CD14-positive monocyte (primary cell): ENCODE measurements around the gene MPZL3. TPM values are rescaled to one million over a fixed set of nuclear protein-coding genes. Genes with fewer than 3 reads are reported as not detected.

ENCODE experiments used
- DNase-seq, 3 donors: peaks; one replicate each; pipeline ENCODE4 v3.0.0-alpha.2; 2011 to 2022
- H2AFZ ChIP-seq: 2 replicates; pipeline ENCODE4 v1.6.0; 2012; ENCODE audit warnings: mild to moderate bottlenecking, low read depth, low read length, inconsistent platforms; ENCODE audit not compliant: insufficient read depth, poor library complexity, severe bottlenecking
- H3K27ac ChIP-seq, 2 donors: 1 replicate in 1 of 2; 2 replicates in 1 of 2; pipeline ENCODE4 v1.5.1; 2012 to 2013; ENCODE audit warnings: low read length in 2 of 2, control low read depth in 1 of 2, inconsistent platforms in 1 of 2, low read depth in 1 of 2, mild to moderate bottlenecking in 1 of 2
- H3K27me3 ChIP-seq, 2 donors: one replicate each; pipeline versions ENCODE4 v1.6.0 to v1.6.1; 2011 to 2013; ENCODE audit warnings: low read length in 2 of 2; ENCODE audit not compliant: control insufficient read depth in 2 of 2, insufficient read depth in 2 of 2
- H3K36me3 ChIP-seq, 2 donors: replicated peaks in 1 of 2; 1 replicate in 1 of 2; 2 replicates in 1 of 2; pipeline versions ENCODE4 v1.5.1 to v1.6.1; 2012 to 2013; ENCODE audit warnings: low read length in 2 of 2, control low read depth in 1 of 2, inconsistent platforms in 1 of 2, mild to moderate bottlenecking in 1 of 2; ENCODE audit not compliant: insufficient read depth in 2 of 2, control insufficient read depth in 1 of 2
- H3K4me1 ChIP-seq, 2 donors: 1 replicate in 1 of 2; 2 replicates in 1 of 2; pipeline versions ENCODE4 v1.5.1 to v1.6.1; 2012 to 2013; ENCODE audit warnings: low read length in 2 of 2, control low read depth in 1 of 2, inconsistent platforms in 1 of 2, mild to moderate bottlenecking in 1 of 2, moderate library complexity in 1 of 2; ENCODE audit not compliant: insufficient read depth in 2 of 2, control insufficient read depth in 1 of 2
- H3K4me2 ChIP-seq: replicated peaks from 2 replicates; pipeline ENCODE3; 2012; ENCODE audit warnings: low read length, moderate library complexity, mild to moderate bottlenecking; ENCODE audit not compliant: poor library complexity, severe bottlenecking; ENCODE audit errors: extremely low read depth
- H3K4me3 ChIP-seq, 3 experiments: fragments of 200-600 bp in 1 of 3; sonication (generic) in 1 of 3; replicated peaks in 1 of 3; 1 replicate in 2 of 3; 2 replicates in 1 of 3; pipeline ENCODE4 v1.5.1; 2011 to 2013; ENCODE audit warnings: low read length in 3 of 3, mild to moderate bottlenecking in 3 of 3, control low read depth in 2 of 3, low read depth in 2 of 3, inconsistent platforms in 1 of 3, moderate library complexity in 1 of 3
- H3K79me2 ChIP-seq: 2 replicates; pipeline ENCODE4 v1.6.0; 2012; ENCODE audit warnings: mild to moderate bottlenecking, control low read depth, inconsistent platforms, low read length, moderate library complexity; ENCODE audit not compliant: insufficient read depth
- H3K9ac ChIP-seq: 2 replicates; pipeline ENCODE4 v1.6.0; 2017; ENCODE audit warnings: low read length, mild to moderate bottlenecking; ENCODE audit not compliant: insufficient read depth, poor library complexity, severe bottlenecking
- H3K9me3 ChIP-seq, 2 donors: replicated peaks in 1 of 2; 1 replicate in 1 of 2; 2 replicates in 1 of 2; pipeline versions ENCODE4 v1.5.1 to v1.6.1; 2012 to 2013; ENCODE audit warnings: low read length in 2 of 2, control low read depth in 1 of 2; ENCODE audit not compliant: control insufficient read depth in 1 of 2, insufficient read depth in 1 of 2
- H4K20me1 ChIP-seq: 2 replicates; pipeline ENCODE4 v1.6.0; 2012; ENCODE audit warnings: mild to moderate bottlenecking, low read length, control low read depth, moderate library complexity; ENCODE audit not compliant: insufficient read depth
- H3K27ac Mint-ChIP-seq, 7 donors: one replicate each; pipeline ENCODE4 v1.8.0; 2020; ENCODE audit warnings: mild to moderate bottlenecking in 7 of 7, mixed read lengths in 7 of 7, moderate library complexity in 6 of 7, inconsistent platforms in 2 of 7
- H3K27me3 Mint-ChIP-seq, 3 donors: one replicate each; pipeline ENCODE4 v1.8.0; 2021 to 2022; ENCODE audit warnings: low read depth in 3 of 3, mild to moderate bottlenecking in 3 of 3, mixed read lengths in 3 of 3, moderate library complexity in 3 of 3, inconsistent platforms in 1 of 3
- H3K36me3 Mint-ChIP-seq, 2 donors: one replicate each; pipeline ENCODE4 v1.8.0; 2020; ENCODE audit warnings: mixed read lengths in 2 of 2, inconsistent platforms in 1 of 2, mild to moderate bottlenecking in 1 of 2
- H3K4me1 Mint-ChIP-seq: one replicate; pipeline ENCODE4 v1.8.0; 2020; ENCODE audit warnings: mild to moderate bottlenecking, mixed read lengths
- H3K4me3 Mint-ChIP-seq, 2 donors: one replicate each; pipeline ENCODE4 v1.8.0; 2020; ENCODE audit warnings: mild to moderate bottlenecking in 2 of 2, mixed read lengths in 2 of 2, moderate library complexity in 1 of 2
- H3K9me3 Mint-ChIP-seq, 7 donors: one replicate each; pipeline ENCODE4 v1.8.0; 2020 to 2022; ENCODE audit warnings: mixed read lengths in 7 of 7, mild to moderate bottlenecking in 6 of 7, moderate library complexity in 6 of 7, inconsistent platforms in 2 of 7
- WGBS: methylation state at CpG from one replicate; pipeline ENCODE4 v1.1.5; 2013; ENCODE audit warnings: missing lambda C conversion rate; ENCODE audit not compliant: insufficient coverage; 5-methylcytosine and 5-hydroxymethylcytosine counted together
- intact Hi-C, 2 donors: fragments of 100-400 bp; cut with micrococcal nuclease; formaldehyde crosslinking; loops; one replicate each; pipeline versions ENCODE4 v1.15.0 to v1.15.1; 2023
- polyA plus RNA-seq, 3 donors: library from polyadenylated mRNA; depleted of rRNA in 1 of 3; unstranded in 2 of 3; stranded (reverse) in 1 of 3; fragments of 300-500 nt in 2 of 3; fragments of >200 nt in 1 of 3; fragmentation: Illumina TruSeq in 2 of 3; gene quantifications; 1 replicate in 2 of 3; 2 replicates in 1 of 3; pipeline ENCODE4 v1.2.3, GENCODE V29; 2012 to 2021
- TF ChIP-seq, protein P1 (sequence below): fragments of 200-600 bp; IDR thresholded peaks from one replicate; pipeline ENCODE4 v1.8.0; 2022; ENCODE audit warnings: antibody characterized with exemption, mild to moderate bottlenecking

Gene MPZL3
- polyA plus RNA-seq, 3 donors, result 4.2 to 8.5 (median 8.0) TPM

DNA sequence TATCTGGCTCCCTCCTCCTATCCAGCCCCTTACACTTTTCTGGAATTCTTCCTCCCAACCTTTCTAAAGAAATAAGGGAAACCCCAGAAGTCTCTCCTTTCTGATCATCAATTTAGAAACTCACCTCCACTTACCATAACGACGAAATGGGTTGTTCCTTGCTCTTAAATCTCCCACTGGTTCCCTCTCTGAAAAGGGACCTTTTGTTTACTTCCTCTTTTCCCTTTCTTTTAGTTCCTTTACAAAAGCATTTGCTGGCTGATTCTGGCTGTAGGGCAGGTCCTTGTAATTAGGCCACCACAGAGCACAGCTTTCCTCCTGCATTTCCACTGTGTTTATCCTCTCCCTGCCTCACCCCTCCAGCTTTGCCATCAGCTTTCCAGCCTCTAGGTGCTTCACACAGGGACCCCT, 39.4 kb downstream of the MPZL3 start:
- Histone ChIP-seq H3K4me2 (peak overlapping the region; percentile 78), H3K9me3 (no peaks in the 10 kb centered on the region), H3K36me3 (peaks cover 45 to 48% of the 10 kb centered on the region in 2 donors), H3K4me3 (peak overlapping the region in 1 of 3 experiments; percentile 82), H3K27me3 (no peaks in the 10 kb centered on the region), H4K20me1 (no peaks in the 10 kb centered on the region), H3K27ac (peak overlapping the region; percentile 51 to 82), H3K4me1 (peaks cover 89 to 97% of the 10 kb centered on the region in 2 donors), H3K9ac (no peak overlapping the region), H2AFZ (no peak overlapping the region), H3K79me2 (peaks cover 84% of the 10 kb centered on the region)
- Mint-ChIP-seq H3K36me3 (peaks cover 63 to 77% of the 10 kb centered on the region in 2 donors), H3K4me1 (peaks cover 94% of the 10 kb centered on the region), H3K27ac (peak overlapping the region; percentile 88 to 95 (median 95)), H3K4me3 (peak overlapping the region; percentile 50 to 79), H3K9me3 (peaks cover 0 to 4% (median 0%) of the 10 kb centered on the region in 7 donors), H3K27me3 (peaks cover 0 to 2% (median 1%) of the 10 kb centered on the region in 3 donors)
- TF ChIP-seq, protein P1, sequence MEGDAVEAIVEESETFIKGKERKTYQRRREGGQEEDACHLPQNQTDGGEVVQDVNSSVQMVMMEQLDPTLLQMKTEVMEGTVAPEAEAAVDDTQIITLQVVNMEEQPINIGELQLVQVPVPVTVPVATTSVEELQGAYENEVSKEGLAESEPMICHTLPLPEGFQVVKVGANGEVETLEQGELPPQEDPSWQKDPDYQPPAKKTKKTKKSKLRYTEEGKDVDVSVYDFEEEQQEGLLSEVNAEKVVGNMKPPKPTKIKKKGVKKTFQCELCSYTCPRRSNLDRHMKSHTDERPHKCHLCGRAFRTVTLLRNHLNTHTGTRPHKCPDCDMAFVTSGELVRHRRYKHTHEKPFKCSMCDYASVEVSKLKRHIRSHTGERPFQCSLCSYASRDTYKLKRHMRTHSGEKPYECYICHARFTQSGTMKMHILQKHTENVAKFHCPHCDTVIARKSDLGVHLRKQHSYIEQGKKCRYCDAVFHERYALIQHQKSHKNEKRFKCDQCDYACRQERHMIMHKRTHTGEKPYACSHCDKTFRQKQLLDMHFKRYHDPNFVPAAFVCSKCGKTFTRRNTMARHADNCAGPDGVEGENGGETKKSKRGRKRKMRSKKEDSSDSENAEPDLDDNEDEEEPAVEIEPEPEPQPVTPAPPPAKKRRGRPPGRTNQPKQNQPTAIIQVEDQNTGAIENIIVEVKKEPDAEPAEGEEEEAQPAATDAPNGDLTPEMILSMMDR, result no peak
- WGBS, result 0% methylated on average over 2 of the region's 2 CpGs
- peak in 2 of 3 donors; percentile 58 to 66 for DNase-seq
- intact Hi-C loops, result loop anchor here (5.0 to 10.0 kb wide), 3 partner anchors 40 to 68 kb away; partner anchors contain the start of genes MPZL2 (in 1 of the 2) and MPZL3 (in 1 of the 2)

DNA sequence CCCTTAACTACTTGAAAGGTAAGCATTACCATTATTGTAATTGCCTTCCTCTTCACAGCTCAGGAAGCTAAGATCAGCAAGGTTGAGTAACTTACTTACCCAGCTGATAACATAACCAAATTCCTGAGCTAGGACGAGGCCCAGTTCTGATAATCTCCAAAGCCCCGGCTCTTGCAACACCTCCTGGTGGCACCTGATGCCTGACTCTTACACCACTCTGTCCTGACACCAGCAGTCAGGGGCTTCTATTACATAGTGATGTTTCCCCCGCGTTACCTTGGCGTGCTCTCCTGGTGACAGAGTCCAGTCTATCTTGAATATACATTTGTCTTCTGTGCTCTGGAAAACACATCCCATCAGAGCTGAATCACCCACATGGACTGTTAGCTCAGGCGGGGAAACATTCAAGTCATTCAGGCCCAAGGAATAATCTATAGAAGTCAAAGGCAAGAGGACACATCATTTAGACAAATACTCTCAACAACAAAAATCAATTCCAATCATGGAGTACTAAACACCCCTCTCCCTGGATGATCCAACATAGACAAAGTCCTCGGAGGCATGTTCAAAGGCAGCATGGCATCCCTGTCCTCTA, 39.9 kb downstream of the MPZL3 start:
- peaks cover 0 to 4% (median 0%) of the 10 kb centered on the region in 7 donors for H3K9me3 Mint-ChIP-seq
- H3K36me3 ChIP-seq, result peaks cover 49 to 53% of the 10 kb centered on the region in 2 donors
- peak overlapping the region in 1 of 2 donors; percentile 82 for H3K27ac ChIP-seq
- no peaks in the 10 kb centered on the region for H4K20me1 ChIP-seq
- H3K36me3 Mint-ChIP-seq, result peaks cover 61 to 76% of the 10 kb centered on the region in 2 donors
- peak overlapping the region; percentile 78 for H3K4me2 ChIP-seq
- peak overlapping the region; percentile 88 to 95 (median 95) for H3K27ac Mint-ChIP-seq
- peak overlapping the region in 1 of 2 donors; percentile 55 for H3K4me3 Mint-ChIP-seq
- H3K4me1 ChIP-seq, result peaks cover 89 to 97% of the 10 kb centered on the region in 2 donors
- no peaks in the 10 kb centered on the region for H3K9me3 ChIP-seq
- peaks cover 0 to 2% (median 1%) of the 10 kb centered on the region in 3 donors for H3K27me3 Mint-ChIP-seq
- TF ChIP-seq, protein P1, result no peak
- no peak overlapping the region for H2AFZ ChIP-seq
- no peak overlapping the region for H3K9ac ChIP-seq
- no peak for DNase-seq
- H3K4me3 ChIP-seq, result peak overlapping the region in 1 of 3 experiments; percentile 82
- no peaks in the 10 kb centered on the region for H3K27me3 ChIP-seq
- intact Hi-C loops, result loop anchor here (5.0 to 10.0 kb wide), 3 partner anchors 40 to 67 kb away; partner anchors contain the start of genes MPZL2 (in 1 of the 2) and MPZL3 (in 1 of the 2)
- 53% methylated on average over 6 of the region's 7 CpGs for WGBS
- H3K4me1 Mint-ChIP-seq, result peaks cover 93% of the 10 kb centered on the region
- peaks cover 84% of the 10 kb centered on the region for H3K79me2 ChIP-seq
